Endothelial cell of umbilical vein (primary cell): Measurements from ENCODE around the gene UNC119. TPM values are rescaled to one million over a fixed set of nuclear protein-coding genes. Genes with fewer than 3 reads are reported as not detected.

Experiments used
- BruUV-seq: library from RNA; stranded (reverse); fragments of 400-500 nt; replicated peaks from 2 replicates; lab custom pipeline; 2021; lab: Mats Ljungman, UMichigan
- CTCF ChIA-PET: fragments of 300-600, 350-600 bp; sonication (Branson Sonifier 250); formaldehyde crosslinking; loops from one replicate; lab custom pipeline; 2021; ENCODE audit warnings: antibody characterized with exemption, inconsistent platforms; lab: Charles Lee
- POLR2A ChIA-PET: fragments of 300-600, 350-600 bp; sonication (Branson Sonifier 250); formaldehyde crosslinking; loops from one replicate; lab custom pipeline; 2021; ENCODE audit warnings: antibody characterized with exemption, inconsistent platforms; lab: Charles Lee
- DNase-seq: peaks from one replicate; pipeline ENCODE4 v3.0.0-alpha.2; 2011; ENCODE audit warnings: low read depth, low spot score
- FAIRE-seq: peaks from 2 replicates; lab custom pipeline; 2011; peaks lifted over from hg19 to GRCh38; lab: Jason Lieb, UNC
- H2AFZ ChIP-seq: 2 replicates; pipeline ENCODE4 v1.6.0; 2012; ENCODE audit warnings: low read depth, low read length, control low read depth, inconsistent platforms
- H3K27ac ChIP-seq: 2 replicates; pipeline ENCODE4 v1.5.1; 2011; ENCODE audit warnings: low read depth, mild to moderate bottlenecking, control low read depth, low read length, moderate library complexity; ENCODE audit not compliant: insufficient read depth
- H3K27me3 ChIP-seq, 2 experiments: 2 replicates each; pipeline versions ENCODE4 v1.6.0 to v1.6.1; 2011; ENCODE audit warnings: low read length in 2 of 2, mixed read lengths in 1 of 2; ENCODE audit not compliant: control insufficient read depth in 2 of 2, insufficient read depth in 2 of 2
- H3K36me3 ChIP-seq, 2 experiments: 2 replicates in 1 of 2; 3 replicates in 1 of 2; pipeline ENCODE4 v1.5.1; 2011; ENCODE audit warnings: low read length in 2 of 2, mild to moderate bottlenecking in 1 of 2, moderate library complexity in 1 of 2; ENCODE audit not compliant: control insufficient read depth in 2 of 2, insufficient read depth in 2 of 2; ENCODE audit errors: extremely low read depth in 1 of 2
- H3K4me1 ChIP-seq: 3 replicates; pipeline ENCODE4 v1.5.1; 2011; ENCODE audit warnings: mild to moderate bottlenecking, low read length; ENCODE audit not compliant: control insufficient read depth, insufficient read depth; ENCODE audit errors: extremely low read depth
- H3K4me2 ChIP-seq: 2 replicates; pipeline ENCODE4 v1.6.1; 2011; ENCODE audit warnings: low read length, control low read depth, mixed read lengths; ENCODE audit not compliant: insufficient read depth
- H3K4me3 ChIP-seq, 3 experiments: fragments of 200-600 bp in 1 of 3; sonication (generic), shearing (Covaris generic) in 1 of 3; replicated peaks in 1 of 3; 2 replicates each; pipeline ENCODE4 v1.5.1; 2011 to 2016; ENCODE audit warnings: control low read depth in 3 of 3, low read length in 3 of 3, mild to moderate bottlenecking in 2 of 3, inconsistent platforms in 1 of 3, low read depth in 1 of 3, moderate library complexity in 1 of 3; ENCODE audit not compliant: insufficient read depth in 1 of 3
- H3K79me2 ChIP-seq: 2 replicates; pipeline ENCODE4 v1.6.0; 2012; ENCODE audit warnings: low read length, inconsistent platforms; ENCODE audit not compliant: control insufficient read depth, insufficient read depth
- H3K9ac ChIP-seq: replicated peaks from 2 replicates; pipeline ENCODE3; 2011; ENCODE audit warnings: low read length, control low read depth; ENCODE audit not compliant: insufficient read depth; ENCODE audit errors: extremely low read depth
- H3K9me1 ChIP-seq: replicated peaks from 3 replicates; pipeline ENCODE4 v1.6.0; 2011; ENCODE audit warnings: mild to moderate bottlenecking, low read length; ENCODE audit not compliant: control insufficient read depth, insufficient read depth; ENCODE audit errors: extremely low read depth
- H3K9me3 ChIP-seq: replicated peaks from 2 replicates; pipeline ENCODE4 v1.5.1; 2012; ENCODE audit warnings: low read length, inconsistent platforms; ENCODE audit not compliant: control insufficient read depth, insufficient read depth
- H4K20me1 ChIP-seq: replicated peaks from 2 replicates; pipeline ENCODE3; 2011; ENCODE audit warnings: mild to moderate bottlenecking, low read length; ENCODE audit not compliant: control insufficient read depth, insufficient read depth; ENCODE audit errors: extremely low read depth
- CTCF ChIP-seq, 2 donors: IDR thresholded peaks; 1 replicate in 1 of 2; 2 replicates in 1 of 2; pipeline ENCODE4 v1.5.1; 2011; ENCODE audit warnings: low read length in 2 of 2, mild to moderate bottlenecking in 2 of 2, moderate library complexity in 2 of 2, control low read depth in 1 of 2, inconsistent platforms in 1 of 2, low read depth in 1 of 2; ENCODE audit not compliant: insufficient read depth in 1 of 2; ENCODE audit errors: extremely low read depth in 1 of 2
- EZH2 ChIP-seq: IDR thresholded peaks from 2 replicates; pipeline ENCODE4 v1.6.1; 2012; ENCODE audit warnings: borderline replicate concordance, low read depth, mild to moderate bottlenecking, moderate library complexity, low read length, inconsistent platforms; ENCODE audit not compliant: severe bottlenecking
- FOS ChIP-seq: IDR thresholded peaks from 2 replicates; pipeline ENCODE4 v1.6.1; 2011; ENCODE audit warnings: mild to moderate bottlenecking, low read length, moderate library complexity, borderline replicate concordance; ENCODE audit not compliant: insufficient read depth
- GATA2 ChIP-seq: IDR thresholded peaks from 2 replicates; pipeline ENCODE4 v1.7.0; 2011; ENCODE audit warnings: low read depth, mild to moderate bottlenecking, moderate library complexity, mixed read lengths, low read length; ENCODE audit not compliant: insufficient read length, insufficient read depth
- JUN ChIP-seq: IDR thresholded peaks from 2 replicates; pipeline ENCODE4 v1.6.1; 2011; ENCODE audit warnings: borderline replicate concordance, low read depth; ENCODE audit not compliant: insufficient read length, insufficient read depth
- MAX ChIP-seq: IDR thresholded peaks from 2 replicates; pipeline ENCODE4 v1.6.1; 2011; ENCODE audit not compliant: insufficient read depth, insufficient read length
- MYC ChIP-seq: IDR thresholded peaks from one replicate; pipeline ENCODE4 v1.6.1; 2011; ENCODE audit warnings: mild to moderate bottlenecking, low read depth, low read length
- POLR2A ChIP-seq: IDR thresholded peaks from 2 replicates; pipeline ENCODE4 v1.6.1; 2012; ENCODE audit warnings: low read depth, mild to moderate bottlenecking, control low read depth, low read length
- POLR2AphosphoS5 ChIP-seq: IDR thresholded peaks from 2 replicates; pipeline ENCODE4 v1.6.1; 2012; ENCODE audit warnings: low read depth, mild to moderate bottlenecking, control low read depth, low read length, moderate library complexity; ENCODE audit not compliant: insufficient read depth
- dilution Hi-C: fragments of 300-500 bp; cut with MboI; formaldehyde crosslinking; loops from one replicate; pipeline ENCODE4 v1.15.0; 2019; ENCODE audit warnings: low sequenced_read_pairs; ENCODE audit not compliant: extremely low pct_ligation_motif_present
- intact Hi-C: fragments of 100-400 bp; cut with micrococcal nuclease; formaldehyde crosslinking; loops from one replicate; pipeline ENCODE4 v1.10.0; 2022
- polyA plus RNA-seq, 4 experiments: library from polyadenylated mRNA; depleted of rRNA in 3 of 4; stranded (reverse) in 3 of 4; unstranded in 1 of 4; fragments of >200 nt; gene quantifications; 2 replicates each; pipeline versions ENCODE4 v1.2.1 to v1.2.3, GENCODE V29; 2011 to 2012; ENCODE audit warnings: missing spikeins in 1 of 4
- total RNA-seq: library from RNA; stranded (reverse); gene quantifications from 2 replicates; pipeline ENCODE4 v1.2.3, GENCODE V29; 2021

Gene UNC119
- total and polyA plus RNA-seq, 2 donors (not counting 3 experiments of a cell fraction or from before 2014, with no cell fraction given): 26.3 to 67.8 TPM

GRCh38 chr17:28545141-28545503, 7.3 kb downstream of the UNC119 start:
- no peak overlapping the region for H3K27ac ChIP-seq
- peaks cover 0 to 10% of the 10 kb centered on the region in 2 experiments for H3K36me3 ChIP-seq
- TF ChIP-seq POLR2A (no peak), POLR2AphosphoS5 (no peak), FOS (no peak), CTCF (IDR thresholded peaks at IDR 0.05; ENCODE audit: extremely low read depth in 1 of 2, insufficient read depth in 1 of 2, low read depth in 1 of 2, low read length in 2 of 2) (no peak), MAX (no peak), EZH2 (no peak), MYC (no peak), GATA2 (no peak), JUN (no peak)
- no peaks in the 10 kb centered on the region for H3K9me3 ChIP-seq
- H3K79me2 ChIP-seq: no peaks in the 10 kb centered on the region
- POLR2A ChIA-PET: interaction anchor here (1.0 kb wide), 1 partner anchor 26 kb away, joined by 5 read pairs; the partner anchor contains the start of gene PIGS
- DNase-seq: no peak
- dilution Hi-C loops (no loop called here), intact Hi-C loops (no loop called here)
- no peak overlapping the region for H3K9ac ChIP-seq
- no peak overlapping the region for H2AFZ ChIP-seq
- no TSS peak for BruUV-seq
- H3K4me1 ChIP-seq: no peaks in the 10 kb centered on the region
- no peak overlapping the region for H3K4me2 ChIP-seq
- H3K9me1 ChIP-seq: no peaks in the 10 kb centered on the region
- H3K4me3 ChIP-seq: no peak overlapping the region
- H4K20me1 ChIP-seq: no peaks in the 10 kb centered on the region
- no peak for FAIRE-seq
- CTCF ChIA-PET: no interaction called here
- no peaks in the 10 kb centered on the region for H3K27me3 ChIP-seq
